Stimulated activated CD8-positive, alpha-beta memory T cell treated with anti-CD3 and anti-CD28 coated beads, Interleukin-4, amount 100 ng/mL, for 48 hours (primary cell): ENCODE data around the gene ABCG8.

Source experiments
- DNase-seq: peaks from one replicate; pipeline ENCODE4 v3.0.0-alpha.2; 2020

Gene ABCG8

DNA sequence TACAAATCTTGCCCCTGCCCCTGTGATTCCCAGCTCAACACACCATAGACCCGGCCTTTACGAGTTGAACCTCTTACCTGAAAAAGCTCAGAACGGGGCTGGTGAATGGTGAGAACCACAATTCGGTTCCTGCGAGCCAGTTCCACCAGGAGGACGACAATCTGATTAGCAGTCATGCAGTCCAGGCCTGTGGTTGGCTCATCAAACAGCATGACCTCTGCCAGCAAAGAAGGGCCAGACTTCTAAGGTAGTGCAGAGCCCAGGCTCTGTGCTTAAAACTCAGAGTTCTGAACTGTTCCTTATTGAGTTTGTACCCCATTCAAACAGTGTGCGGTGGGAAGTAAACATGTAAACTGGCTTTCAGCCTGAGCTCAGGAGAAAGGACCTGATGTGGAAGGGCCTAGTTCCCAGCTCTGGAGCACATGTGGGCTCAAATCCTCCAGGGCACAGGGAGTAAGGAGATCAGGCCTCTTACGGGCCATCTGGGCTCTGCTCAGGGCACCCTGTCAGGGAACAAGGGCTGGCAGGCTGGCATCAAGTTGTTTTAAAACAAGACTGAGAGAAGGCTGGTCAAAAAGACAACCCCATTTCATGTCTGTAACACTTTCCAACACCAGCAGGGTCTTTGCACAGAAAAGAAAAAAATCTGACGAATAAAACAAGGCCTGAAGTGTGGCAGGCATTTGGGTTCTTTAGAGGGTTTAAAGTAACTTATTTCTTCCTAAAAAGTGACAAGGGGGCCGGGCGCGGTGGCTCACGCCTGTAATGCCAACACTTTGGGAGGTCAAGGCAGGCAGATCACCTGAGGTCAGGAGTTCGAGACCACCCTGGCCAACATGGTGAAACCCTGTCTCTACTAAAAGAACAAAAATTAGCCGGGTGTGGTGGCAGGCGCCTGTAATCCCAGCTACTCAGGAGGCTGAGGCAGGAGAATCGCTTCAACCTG lies 12.2 kb upstream of the ABCG8 start:
- DNase-seq, result no peak

DNA sequence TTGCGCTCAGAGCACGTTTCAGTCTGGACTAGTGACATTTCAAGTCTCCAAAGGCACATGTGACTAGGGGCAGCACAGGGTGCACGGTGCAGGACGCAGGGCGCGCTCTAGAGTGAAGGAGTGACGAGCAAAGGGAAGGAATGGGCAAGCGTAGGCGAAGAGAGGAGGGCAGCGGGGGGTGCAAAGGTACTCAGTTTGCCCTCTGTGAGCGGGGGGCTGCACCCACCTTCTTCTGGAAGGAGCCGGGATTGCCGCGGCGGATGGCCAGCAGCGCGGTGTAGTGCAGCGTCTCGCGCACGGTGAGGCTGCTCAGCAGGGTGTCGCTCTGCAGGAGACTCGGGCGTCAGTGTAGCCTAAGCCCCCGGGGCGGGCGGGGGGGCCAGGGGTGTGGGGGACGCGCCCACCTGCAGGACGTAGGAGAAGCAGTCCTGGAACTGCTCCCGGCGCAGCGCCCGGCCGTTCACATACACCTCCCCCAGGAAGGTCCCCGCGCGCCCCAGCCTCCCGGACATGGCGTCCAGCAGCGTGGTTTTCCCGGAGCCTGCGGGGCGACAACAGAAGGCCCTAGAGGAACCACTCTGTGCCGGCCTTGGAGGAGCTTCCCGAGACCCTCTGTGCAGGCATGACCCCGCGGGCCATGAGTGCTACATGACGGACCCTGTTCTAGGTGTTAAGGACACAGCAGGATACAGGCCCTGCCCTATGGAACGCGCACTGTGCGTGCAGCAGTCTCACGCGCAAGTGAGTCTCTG lies 7.1 kb upstream of the ABCG8 start:
- no peak for DNase-seq

- DNase-seq, result no peak
Observed at GRCh38 chr2:43832457-43832856, 6.3 kb upstream of the ABCG8 start.

DNA sequence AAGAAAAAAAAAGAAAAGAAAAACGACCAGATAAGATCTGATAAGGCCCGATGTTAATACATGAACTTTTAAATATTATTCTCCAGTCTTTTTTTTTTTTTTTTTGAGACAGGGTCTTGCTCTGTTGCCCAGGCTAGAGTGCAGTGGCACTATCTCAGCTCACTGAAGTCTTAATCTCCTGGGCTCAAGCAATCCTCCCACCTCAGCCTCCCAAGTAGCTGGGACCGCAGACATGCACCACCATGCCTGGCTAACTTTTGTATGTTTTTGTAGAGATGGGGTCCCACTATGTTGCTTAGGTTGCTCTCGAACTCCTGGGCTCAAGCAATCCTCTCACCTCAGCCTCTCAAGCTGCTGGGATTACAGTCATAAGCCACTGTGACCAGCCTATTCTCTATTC lies 1.7 kb upstream of the ABCG8 start:
- DNase-seq, result no peak

- no peak for DNase-seq
Observed at GRCh38 chr2:43837831-43838559, 776 bp upstream of the ABCG8 start.

DNA sequence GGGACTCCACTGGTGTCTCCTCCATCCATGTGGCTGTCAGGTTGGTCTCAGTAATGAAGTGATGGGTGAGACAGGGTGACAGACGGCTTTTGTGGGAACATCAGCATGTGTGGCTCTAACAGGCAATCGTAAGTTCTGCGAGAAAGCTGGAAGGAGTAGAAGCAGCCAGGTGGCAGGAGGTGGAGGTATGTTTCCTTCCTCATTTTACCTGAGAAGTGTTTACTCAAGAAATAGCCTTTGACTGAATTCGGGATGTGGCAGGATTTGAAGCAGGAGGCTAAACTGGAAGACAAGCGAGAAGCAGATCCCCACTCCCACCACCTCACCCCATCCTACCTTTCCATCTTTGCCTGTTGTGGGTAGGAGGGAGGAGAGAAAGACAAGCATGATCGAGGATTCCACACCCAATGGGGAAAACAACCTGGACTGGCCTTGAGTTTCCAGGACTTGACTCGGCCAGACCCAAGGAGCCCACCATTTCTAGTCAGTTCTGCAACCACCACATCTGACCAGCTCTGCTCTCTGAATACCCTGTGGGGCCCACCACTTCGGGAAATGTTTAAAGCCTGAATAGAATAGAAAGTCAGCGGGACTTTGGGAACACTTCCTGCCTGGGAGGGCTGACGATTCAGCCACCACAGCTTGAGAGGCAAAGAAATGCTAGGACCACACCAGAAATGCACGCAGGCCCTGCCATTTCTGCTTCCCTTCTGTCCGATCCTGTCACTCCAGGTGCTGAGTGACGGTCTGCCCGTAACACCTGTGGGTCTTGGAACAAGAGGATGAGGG lies 1.2 kb downstream of the ABCG8 start:
- no peak for DNase-seq

GRCh38 chr2:43840965-43841364 lies 2.2 kb downstream of the ABCG8 start:
- no peak for DNase-seq

DNA sequence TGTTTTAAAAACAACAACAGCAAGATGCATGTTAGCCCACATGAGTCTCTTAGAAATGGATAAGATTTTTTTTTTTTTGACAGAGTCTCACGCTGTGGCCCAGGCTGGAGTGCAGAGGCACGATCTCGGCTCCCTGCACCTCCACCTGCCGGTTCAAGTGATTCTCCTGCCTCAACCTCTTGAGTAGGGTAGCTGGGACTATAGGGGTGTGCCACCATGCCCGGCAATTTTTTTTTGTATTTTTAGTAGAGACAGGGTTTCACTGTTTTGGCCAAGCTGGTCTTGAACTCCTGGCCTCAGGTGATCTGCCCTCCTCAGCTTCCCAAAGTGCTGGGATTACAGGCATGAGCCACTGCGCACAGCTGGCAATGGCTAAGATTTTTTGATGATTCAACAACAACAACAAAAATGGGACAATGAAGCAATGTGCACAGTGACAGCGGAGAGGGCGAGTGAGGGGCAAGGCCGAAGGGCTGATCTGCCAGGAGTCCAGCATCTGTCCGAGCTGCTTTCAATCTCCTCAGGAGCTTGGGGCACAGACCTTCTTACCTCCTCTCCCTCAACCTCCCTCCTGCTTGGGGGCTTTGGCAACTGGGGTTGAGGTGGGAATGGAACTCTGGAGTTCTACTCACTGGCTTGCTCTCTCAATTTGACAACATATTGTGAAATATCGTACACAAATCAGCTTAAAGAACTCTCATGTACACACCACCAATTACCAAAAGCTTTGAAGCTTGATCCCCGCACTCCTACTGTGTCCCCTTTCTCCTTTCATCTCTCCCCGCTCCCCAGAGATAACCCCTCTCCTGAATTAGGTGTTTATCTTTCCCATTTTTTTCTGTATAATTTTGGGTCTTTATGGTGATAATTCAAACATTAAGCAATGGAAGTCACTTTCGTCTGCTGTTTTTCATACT lies 3.4 kb downstream of the ABCG8 start:
- no peak for DNase-seq

DNA sequence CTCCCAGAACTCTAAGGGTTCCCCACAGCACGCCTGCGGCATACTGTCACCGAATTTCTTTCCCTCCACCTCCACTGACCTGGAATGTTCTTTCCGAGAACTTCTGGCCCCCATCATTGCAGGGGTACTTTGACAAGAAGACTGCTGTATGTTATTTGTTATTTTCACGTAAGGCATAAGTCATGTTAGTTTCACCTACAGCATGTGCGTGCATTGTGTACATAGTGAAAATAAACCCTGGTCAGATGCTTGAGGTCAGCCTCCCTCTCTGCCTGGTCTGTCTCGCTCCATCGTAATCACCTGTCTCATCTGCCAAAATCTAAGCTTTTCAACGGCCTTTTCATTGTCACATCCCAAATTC lies 4.1 kb downstream of the ABCG8 start:
- DNase-seq, result no peak

DNA sequence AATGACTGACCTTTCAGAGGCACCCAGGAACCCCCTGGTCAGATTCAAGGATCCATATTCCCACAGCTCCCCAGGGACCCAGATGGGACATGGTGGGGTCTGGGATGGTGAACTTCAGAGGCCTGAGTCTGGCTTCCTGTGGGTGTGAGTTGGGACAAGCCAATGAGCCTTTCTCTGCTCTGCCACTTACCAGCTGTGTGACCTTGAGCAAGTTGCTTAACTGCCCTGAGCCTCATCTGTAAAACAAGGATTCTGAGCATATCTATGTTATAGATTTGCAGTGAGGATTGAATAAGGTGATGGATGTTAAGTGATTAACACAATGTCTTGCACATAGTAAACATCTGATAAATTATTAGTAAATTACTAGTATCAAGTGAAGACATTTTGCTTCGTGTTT lies 6.4 kb downstream of the ABCG8 start:
- no peak for DNase-seq

DNA sequence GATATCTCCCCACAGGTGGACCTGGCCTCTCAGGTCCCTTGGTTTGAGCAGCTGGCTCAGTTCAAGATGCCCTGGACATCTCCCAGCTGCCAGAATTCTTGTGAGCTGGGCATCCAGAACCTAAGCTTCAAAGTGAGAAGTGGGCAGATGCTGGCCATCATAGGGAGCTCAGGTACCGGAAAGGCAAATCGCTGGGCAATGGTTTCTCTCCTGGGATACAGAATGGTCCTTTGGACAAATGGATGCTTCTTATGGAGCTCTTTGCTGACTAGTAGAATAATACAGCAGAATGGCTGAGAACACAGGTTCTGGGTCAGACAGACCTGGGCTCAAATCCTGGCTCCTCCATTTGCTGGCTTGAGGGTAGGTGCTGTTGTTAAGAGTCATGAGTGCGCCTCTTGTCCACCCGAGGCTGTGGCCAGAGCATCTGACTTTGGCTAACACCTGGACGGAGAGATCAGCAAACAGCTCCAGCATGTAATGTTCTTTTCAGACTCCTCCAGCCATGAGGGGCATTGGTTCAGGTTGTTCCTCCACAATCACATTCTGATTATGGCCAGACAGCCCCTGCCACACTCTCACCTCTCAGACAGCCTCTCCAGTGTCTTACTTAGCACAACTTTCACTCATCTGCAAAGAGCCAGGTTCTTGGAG lies 7.5 kb downstream of the ABCG8 start:
- DNase-seq, result no peak

GRCh38 chr2:43848214-43848613 lies 9.4 kb downstream of the ABCG8 start:
- no peak for DNase-seq

DNA sequence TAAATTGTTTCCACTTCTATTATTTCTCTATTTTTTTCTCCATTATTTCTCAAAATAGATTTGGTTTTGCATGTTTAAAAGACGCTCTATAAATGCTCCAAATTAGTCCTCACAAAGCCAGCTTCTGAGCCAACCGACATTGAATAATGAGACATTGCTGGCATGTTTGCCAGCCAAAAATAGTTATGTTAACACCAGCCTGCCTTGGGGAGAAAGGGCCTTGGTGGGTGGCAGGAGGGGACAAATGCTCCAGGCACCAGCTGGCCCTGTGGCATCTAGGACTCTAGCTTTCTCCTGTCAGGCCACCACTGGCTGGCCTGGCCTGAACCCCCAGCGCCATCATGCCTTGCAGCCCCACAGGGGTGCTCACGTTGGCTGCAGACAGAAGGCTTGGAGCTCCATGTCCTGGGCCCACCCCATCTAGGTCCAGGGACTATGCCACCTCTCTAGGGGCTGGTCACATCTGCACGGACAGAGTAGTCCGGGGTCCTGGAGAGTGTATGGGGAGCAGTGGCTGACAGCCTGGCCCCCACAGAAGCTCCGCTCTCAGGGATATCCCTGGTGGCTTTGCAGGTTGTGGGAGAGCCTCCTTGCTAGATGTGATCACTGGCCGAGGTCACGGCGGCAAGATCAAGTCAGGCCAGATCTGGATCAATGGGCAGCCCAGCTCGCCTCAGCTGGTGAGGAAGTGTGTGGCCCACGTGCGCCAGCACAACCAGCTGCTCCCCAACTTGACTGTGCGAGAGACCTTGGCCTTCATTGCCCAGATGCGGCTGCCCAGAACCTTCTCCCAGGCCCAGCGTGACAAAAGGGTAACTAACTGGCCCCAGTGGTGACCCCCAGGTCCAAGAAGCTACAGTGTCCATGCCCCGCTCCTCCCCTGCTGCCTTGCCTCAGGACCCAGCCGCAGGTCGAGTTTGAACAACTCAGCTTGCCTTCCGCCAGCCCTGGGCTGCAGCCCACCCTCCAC lies 12.5 kb downstream of the ABCG8 start:
- no peak for DNase-seq

GRCh38 chr2:43852196-43852730 lies 13.5 kb downstream of the ABCG8 start:
- DNase-seq, result no peak

DNA sequence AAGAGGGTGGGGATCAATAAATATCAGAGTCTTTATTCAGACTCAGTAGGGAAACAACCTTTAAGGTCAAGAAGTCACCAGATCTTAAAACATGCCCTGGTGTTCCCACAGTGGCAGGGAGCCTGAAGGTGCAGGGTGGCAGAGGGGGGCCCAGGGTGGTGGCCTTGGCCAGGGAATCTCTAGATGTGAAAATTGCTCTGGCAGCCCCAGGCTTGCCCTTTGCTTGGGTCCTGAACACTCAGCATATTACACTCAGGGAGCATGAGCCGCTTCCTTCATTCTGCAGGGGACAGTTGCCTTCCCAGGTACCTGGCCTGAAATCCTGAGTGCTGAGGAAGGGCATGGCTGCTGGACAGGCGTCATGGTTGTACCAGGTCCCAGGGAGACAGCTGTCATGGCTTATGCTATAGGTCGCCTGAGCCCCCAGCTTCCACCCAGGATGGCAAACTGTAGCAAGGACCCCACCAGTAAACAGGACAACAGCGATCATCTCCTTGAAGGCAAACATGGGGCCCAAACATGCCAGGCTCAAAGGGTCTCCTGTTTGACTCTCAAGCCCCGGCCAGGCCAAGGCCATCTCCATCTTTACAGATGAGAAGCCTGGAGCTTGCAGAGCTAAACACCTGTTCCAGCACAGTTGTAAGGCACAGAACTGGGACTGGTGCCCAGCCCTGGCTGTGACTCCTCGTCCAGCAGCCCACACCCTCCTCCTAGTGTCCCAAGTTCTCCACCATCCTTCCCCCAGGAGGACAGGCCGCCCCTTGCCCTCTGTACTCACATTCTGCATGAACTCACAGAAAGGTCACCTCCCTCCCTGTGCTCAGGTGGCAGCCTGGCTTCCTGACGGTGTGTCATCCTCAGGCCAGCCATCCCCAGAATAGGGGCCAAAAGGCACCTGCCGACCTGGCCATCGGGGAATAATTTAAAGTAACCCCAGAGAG lies 14.6 kb downstream of the ABCG8 start:
- DNase-seq, result no peak

DNA sequence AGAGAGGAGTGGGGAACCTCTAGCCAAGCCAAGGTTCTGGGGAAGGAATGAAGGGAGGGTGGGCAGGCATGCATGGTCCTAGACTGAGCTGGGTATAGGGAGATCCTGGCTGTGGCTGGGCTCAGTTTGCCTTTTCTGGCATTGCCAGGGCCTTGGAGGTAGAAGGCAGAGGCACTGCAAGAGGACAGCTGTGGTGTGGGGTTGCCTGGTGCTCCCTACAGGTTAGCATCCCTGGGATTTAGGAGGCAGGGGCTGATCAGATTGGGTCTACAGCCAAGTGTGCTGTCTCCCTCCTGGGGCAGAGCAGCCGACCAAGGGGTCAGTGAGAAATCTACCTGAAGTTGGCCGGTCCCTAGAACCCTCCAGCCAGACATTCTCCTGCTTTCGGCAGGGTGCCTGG lies 15.9 kb downstream of the ABCG8 start:
- DNase-seq, result no peak

GRCh38 chr2:43855292-43855691 lies 16.5 kb downstream of the ABCG8 start:
- DNase-seq, result no peak

DNA sequence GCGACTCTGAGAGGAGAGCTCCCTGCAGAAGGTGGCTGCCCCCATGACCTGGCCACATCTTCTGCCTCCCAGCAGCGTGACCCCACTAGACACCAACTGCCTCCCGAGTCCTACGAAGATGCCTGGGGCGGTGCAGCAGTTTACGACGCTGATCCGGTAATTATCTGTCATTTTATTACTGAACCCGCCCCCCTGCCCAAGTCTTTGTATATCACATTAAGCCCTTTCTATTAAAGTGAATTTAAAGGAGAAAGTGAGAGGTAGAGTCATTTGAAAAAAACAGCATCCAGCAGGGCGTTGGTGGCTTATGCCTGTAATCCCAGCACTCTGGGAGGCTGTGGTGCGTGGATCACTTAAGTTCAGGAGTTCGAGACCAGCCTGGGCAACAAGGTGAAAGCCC lies 33.4 kb downstream of the ABCG8 start:
- DNase-seq, result no peak
